Nephron (organoid): Measurements from ENCODE around the gene CALN1.

ENCODE experiments used
- H3K27ac Mint-ChIP-seq, 3 experiments: 2 replicates each; pipeline ENCODE4 v1.8.0; 2020; ENCODE audit warnings: mixed read lengths in 3 of 3, mild to moderate bottlenecking in 2 of 3, moderate library complexity in 1 of 3
- H3K27me3 Mint-ChIP-seq: 2 replicates; pipeline ENCODE4 v1.8.0; 2021; ENCODE audit warnings: low read depth, mild to moderate bottlenecking, moderate library complexity, mixed read lengths
- H3K36me3 Mint-ChIP-seq: 2 replicates; pipeline ENCODE4 v1.8.0; 2020; ENCODE audit warnings: low read depth, mixed read lengths
- H3K4me1 Mint-ChIP-seq: 2 replicates; pipeline ENCODE4 v1.8.0; 2020; ENCODE audit warnings: mixed read lengths
- H3K4me3 Mint-ChIP-seq, 3 experiments: 2 replicates each; pipeline ENCODE4 v1.8.0; 2020; ENCODE audit warnings: mild to moderate bottlenecking in 3 of 3, mixed read lengths in 3 of 3, moderate library complexity in 2 of 3
- H3K9me3 Mint-ChIP-seq: 2 replicates; pipeline ENCODE4 v1.8.0; 2020; ENCODE audit warnings: mixed read lengths
- TF ChIP-seq, protein P1 (sequence below), 3 experiments: fragments of 200-600 bp; sonication (generic); IDR thresholded peaks; one replicate each; pipeline ENCODE4 v1.5.0; 2021; ENCODE audit warnings: antibody characterized with exemption in 3 of 3; ENCODE audit not compliant: unreplicated experiment in 3 of 3

Gene CALN1

DNA sequence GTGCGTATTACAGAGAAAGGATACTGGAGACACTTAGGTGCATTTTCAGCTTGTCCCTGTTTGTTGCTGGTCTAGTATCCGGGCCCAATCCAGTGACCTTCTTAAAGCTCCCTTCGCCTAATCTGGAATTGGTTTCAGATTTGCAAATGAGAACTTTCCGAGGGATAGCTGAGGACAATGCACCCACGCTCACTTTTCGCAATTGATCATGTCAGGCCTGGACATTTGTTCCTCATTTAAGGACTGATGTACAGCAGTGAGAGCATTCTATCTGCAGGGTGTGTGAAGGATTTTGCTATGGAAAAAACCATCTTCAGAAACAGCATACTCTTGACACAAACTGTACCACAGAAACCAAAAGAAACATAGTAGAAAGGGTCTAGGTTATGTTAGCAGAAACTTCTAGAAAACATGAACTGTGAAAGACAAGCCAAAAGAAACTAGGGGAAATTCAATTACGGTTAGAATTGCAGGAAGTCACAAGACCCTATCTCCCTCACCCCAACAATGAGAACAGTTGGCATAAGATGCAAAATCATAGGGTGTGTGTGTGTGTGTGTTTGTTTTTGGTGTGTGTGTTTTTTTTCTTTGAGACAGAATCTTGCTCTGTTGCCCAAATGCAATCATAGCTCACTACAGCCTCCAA is 331.1 kb downstream of the CALN1 start:
- Mint-ChIP-seq H3K9me3 (no peaks in the 10 kb centered on the region), H3K27me3 (peaks cover 3% of the 10 kb centered on the region), H3K4me1 (no peaks in the 10 kb centered on the region), H3K4me3 (no peak overlapping the region), H3K36me3 (no peaks in the 10 kb centered on the region), H3K27ac (no peak overlapping the region)
- TF ChIP-seq, protein P1, sequence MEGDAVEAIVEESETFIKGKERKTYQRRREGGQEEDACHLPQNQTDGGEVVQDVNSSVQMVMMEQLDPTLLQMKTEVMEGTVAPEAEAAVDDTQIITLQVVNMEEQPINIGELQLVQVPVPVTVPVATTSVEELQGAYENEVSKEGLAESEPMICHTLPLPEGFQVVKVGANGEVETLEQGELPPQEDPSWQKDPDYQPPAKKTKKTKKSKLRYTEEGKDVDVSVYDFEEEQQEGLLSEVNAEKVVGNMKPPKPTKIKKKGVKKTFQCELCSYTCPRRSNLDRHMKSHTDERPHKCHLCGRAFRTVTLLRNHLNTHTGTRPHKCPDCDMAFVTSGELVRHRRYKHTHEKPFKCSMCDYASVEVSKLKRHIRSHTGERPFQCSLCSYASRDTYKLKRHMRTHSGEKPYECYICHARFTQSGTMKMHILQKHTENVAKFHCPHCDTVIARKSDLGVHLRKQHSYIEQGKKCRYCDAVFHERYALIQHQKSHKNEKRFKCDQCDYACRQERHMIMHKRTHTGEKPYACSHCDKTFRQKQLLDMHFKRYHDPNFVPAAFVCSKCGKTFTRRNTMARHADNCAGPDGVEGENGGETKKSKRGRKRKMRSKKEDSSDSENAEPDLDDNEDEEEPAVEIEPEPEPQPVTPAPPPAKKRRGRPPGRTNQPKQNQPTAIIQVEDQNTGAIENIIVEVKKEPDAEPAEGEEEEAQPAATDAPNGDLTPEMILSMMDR (IDR thresholded peaks at IDR 0.05; ENCODE audit: unreplicated experiment in 3 of 3), result no peak

DNA sequence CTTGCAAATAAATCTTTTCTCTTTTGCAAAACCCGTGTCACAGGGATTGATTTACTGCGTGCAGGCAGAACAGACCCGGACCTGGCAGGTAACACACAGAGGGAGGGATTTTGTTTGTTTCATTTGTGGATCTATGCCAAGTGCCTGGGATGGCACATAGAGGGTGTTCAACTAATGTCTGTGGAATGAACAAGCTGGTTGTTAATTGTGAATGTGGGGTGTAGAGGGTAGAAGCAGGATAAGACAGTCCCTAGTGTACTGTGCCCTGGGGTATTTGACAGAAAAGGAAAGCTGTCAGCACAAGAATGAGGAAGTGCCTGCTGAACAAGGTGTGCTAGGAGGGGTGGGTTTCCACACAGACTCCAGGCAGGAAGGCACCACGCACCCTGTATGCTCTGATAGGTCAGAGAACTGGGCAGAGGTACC is 331.8 kb downstream of the CALN1 start:
- Mint-ChIP-seq H3K36me3 (no peaks in the 10 kb centered on the region), H3K4me1 (no peaks in the 10 kb centered on the region), H3K4me3 (no peak overlapping the region), H3K27me3 (peaks cover 3% of the 10 kb centered on the region), H3K9me3 (peaks cover 2% of the 10 kb centered on the region), H3K27ac (no peak overlapping the region)
- TF ChIP-seq, protein P1 (IDR thresholded peaks at IDR 0.05; ENCODE audit: unreplicated experiment in 3 of 3), result no peak

DNA sequence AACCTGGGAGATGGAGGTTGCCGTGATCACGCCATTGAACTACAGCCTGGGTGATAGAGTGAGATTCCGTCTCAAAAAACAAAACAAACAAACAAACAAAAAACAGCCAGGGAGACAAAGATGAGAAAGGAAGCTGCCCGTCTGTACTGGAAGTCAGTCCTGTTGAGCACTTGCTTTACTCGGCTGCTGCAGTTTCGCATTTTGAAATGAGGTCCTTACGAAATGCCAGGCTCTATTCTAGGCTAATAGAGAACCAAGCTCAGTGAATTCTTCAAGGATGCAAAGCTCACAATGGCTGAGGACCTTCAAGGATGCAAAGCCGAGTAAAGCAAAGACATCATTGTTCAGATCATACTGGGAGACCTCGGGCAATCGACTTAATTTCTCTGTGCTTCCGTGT is 333.3 kb downstream of the CALN1 start:
- H3K4me1 Mint-ChIP-seq, result no peaks in the 10 kb centered on the region
- TF ChIP-seq, protein P1 (IDR thresholded peaks at IDR 0.05; ENCODE audit: unreplicated experiment in 3 of 3), result no peak
- no peaks in the 10 kb centered on the region for H3K36me3 Mint-ChIP-seq
- H3K27me3 Mint-ChIP-seq, result peaks cover 6% of the 10 kb centered on the region
- H3K27ac Mint-ChIP-seq, result no peak overlapping the region
- no peak overlapping the region for H3K4me3 Mint-ChIP-seq
- peaks cover 7% of the 10 kb centered on the region for H3K9me3 Mint-ChIP-seq

DNA sequence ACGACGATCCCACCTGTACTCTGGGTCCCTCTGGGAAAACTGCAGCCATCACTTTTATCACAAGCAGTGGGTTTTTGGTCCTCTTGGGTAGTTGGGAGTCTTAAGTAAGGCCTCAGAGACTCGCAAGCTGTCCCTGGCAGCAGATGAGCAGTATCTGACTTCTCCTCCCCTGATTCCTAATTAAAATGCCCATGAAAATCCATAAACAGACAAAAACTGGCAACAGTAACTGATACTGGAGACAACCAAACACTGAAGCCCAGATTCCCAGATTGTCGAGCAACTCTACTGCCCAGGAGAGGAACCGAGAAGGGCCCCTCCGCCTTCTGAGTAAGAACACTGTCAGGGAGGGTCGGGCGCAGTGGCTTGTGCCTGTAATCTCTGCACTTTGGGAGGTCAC is 333.8 kb downstream of the CALN1 start:
- no peaks in the 10 kb centered on the region for H3K4me1 Mint-ChIP-seq
- H3K27me3 Mint-ChIP-seq, result peaks cover 6% of the 10 kb centered on the region
- H3K27ac Mint-ChIP-seq, result no peak overlapping the region
- H3K9me3 Mint-ChIP-seq, result peaks cover 8% of the 10 kb centered on the region
- no peak overlapping the region for H3K4me3 Mint-ChIP-seq
- TF ChIP-seq, protein P1 (IDR thresholded peaks at IDR 0.05; ENCODE audit: unreplicated experiment in 3 of 3), result no peak
- H3K36me3 Mint-ChIP-seq, result no peaks in the 10 kb centered on the region

DNA sequence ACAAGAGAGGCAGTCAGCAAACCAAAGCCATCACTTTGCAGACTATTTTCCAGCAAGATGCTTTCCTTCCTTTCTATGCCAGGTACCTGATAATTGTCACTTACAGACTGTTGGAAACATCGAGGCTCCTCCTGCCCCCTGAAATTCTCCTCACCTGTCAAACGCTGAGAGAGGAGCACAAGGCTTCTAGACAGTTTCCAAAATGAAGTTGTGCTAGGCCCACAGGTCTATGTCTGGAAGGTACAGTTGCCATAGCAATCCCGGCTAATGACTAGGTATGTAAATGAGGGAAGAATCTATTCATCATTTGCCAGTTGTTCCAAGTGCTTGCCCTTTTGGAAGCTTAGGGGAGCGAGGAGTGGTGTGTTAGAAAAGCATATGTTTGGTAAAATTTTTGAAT is 334.4 kb downstream of the CALN1 start:
- TF ChIP-seq, protein P1 (IDR thresholded peaks at IDR 0.05; ENCODE audit: unreplicated experiment in 3 of 3), result no peak
- Mint-ChIP-seq H3K9me3 (peaks cover 11% of the 10 kb centered on the region), H3K36me3 (no peaks in the 10 kb centered on the region), H3K27ac (no peak overlapping the region), H3K4me1 (no peaks in the 10 kb centered on the region), H3K4me3 (no peak overlapping the region), H3K27me3 (peaks cover 3% of the 10 kb centered on the region)

DNA sequence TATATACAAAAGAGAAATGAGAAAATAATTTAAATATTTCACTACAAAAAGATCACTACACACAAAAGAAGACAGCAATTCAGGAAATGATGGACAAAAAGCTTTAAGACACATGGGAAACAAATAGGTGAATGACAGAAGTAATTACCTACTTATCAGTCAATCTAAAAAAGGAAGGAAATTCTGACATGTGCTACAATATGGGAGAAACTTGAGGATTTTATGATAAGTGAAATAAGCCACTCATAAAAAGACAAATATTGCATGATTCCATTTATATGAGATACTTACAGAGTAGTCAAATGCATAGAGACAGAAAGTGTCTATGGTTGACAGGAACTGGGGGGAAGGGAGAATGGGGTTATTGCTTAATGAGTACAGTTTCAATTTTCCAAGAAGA is 339.2 kb downstream of the CALN1 start:
- Mint-ChIP-seq H3K9me3 (peaks cover 23% of the 10 kb centered on the region), H3K27me3 (peaks cover 10% of the 10 kb centered on the region), H3K36me3 (no peaks in the 10 kb centered on the region), H3K4me1 (no peaks in the 10 kb centered on the region), H3K27ac (no peak overlapping the region), H3K4me3 (no peak overlapping the region)
- TF ChIP-seq, protein P1 (IDR thresholded peaks at IDR 0.05; ENCODE audit: unreplicated experiment in 3 of 3), result no peak
